HG03095 (cell line): ENCODE data around the gene CERKL.

Source experiments
- ATAC-seq: cut with Tn5 transposase; IDR thresholded peaks from one replicate; pipeline ENCODE4 v1.9.1; 2021; ENCODE audit warnings: moderate library complexity; ENCODE audit not compliant: unreplicated experiment

CERKL gene

DNA sequence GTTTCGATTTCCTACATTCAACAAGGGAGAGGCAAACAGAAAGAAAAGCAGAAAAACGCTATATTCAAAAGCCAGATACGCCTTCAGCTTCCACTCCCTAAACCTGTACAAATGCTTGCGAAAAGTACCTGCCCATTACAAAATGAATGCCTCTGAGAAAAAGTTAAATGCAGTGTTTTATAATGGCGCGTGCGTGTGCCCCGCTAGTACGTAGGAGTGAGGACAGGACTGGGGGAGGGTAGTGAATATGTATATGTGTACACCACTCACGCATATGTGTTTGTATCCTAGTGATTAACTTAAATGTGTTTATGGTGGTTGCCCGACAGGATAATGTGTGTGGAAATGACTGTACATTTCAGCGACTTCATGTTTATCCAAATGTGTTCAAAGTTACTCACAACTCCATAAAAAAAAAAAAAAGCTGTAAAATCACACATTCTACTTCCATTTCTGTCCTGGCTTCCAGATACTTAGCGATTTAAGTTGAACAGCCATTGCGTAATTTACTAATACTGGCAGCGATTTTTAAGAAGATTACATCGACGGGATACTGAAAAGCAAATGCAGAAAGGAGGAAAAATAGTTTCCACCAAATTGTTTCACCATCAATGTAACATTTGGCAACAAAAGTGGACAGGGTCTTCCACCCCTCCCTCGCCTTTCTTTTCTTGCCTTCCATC, 22.1 kb upstream of the CERKL start:
- ATAC-seq: no peak

- ATAC-seq: peak; percentile 70
Measured at GRCh38 chr2:181677912-181678586, 21.1 kb upstream of the CERKL start.

- no peak for ATAC-seq
Measured at GRCh38 chr2:181675254-181675653, 18.3 kb upstream of the CERKL start.

DNA sequence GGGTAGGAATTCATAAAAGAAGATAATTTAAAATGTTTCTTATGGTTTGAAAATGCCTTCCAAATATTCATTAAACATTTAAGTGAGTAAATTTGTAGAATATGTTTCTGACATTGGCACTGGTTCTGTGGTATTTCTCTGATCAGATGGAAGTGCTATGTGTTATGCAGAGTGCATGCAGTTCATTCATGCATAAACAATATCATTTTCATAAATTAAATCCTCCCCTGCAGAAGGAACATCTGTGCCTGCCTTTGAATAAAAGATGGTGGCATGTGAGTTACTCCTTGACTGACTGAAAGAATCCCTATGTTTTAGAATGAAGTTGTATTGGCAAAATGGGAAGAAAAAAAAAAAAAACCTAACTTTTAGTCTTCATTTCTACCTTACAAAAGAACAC, 17.6 kb upstream of the CERKL start:
- no peak for ATAC-seq

- peak; percentile 20 for ATAC-seq
Measured at GRCh38 chr2:181673173-181673572, 16.3 kb upstream of the CERKL start.

DNA sequence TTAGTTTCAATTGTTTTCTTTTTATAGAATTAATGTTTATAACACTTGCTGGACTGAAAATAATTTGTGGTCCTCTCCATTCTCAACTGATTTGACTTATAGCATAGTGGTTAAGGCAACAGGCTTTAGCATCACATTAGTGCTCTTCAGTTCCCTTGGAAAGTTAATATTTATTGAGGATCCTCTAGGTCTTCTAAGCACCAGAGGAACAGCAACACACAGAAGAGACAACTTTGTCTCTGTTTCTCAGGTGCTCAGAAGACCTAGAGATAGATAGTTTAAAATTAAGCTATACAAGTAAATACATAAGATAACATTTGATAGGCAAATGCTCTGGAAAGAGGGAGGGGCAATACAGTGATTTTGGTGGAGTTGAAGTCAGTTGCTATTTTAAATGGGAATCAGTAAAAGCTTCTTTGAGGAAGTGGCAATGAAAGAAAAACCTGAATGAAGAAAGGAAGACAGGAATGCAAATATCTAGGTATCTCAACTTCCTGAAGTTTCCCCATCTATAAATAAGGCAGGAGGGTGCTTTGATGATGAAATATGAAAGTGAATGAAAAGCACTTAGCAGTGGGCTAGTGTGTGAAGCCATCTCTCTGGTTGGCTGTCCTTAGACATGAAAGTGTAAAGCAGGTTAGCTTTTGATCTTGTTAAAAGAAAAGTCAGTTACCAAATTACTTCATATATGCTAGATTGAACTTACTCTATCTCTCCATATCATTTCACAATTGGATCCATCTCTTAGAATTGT, 15.5 kb upstream of the CERKL start:
- peak; percentile 93 for ATAC-seq

GRCh38 chr2:181670632-181671031, 13.7 kb upstream of the CERKL start:
- no peak for ATAC-seq

DNA sequence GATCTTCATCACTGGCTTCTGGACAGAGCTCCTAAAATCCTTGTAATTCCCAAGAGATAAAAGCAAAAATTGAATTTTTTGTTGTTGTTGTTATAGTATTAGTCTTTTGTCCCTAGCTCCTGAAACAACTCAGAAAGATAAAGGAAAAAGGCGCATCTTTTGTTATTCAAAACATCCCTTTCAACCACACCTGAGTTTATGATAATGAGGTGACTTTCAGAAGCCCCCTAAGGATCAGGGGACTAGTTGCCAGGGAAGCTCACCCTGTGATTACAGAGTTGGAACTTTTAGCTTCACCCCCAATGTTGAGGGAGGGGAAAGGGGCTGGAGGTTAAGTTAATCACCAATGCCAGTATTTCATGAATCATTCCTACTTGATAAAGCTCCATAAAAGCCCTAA, 10.3 kb upstream of the CERKL start:
- no peak for ATAC-seq

DNA sequence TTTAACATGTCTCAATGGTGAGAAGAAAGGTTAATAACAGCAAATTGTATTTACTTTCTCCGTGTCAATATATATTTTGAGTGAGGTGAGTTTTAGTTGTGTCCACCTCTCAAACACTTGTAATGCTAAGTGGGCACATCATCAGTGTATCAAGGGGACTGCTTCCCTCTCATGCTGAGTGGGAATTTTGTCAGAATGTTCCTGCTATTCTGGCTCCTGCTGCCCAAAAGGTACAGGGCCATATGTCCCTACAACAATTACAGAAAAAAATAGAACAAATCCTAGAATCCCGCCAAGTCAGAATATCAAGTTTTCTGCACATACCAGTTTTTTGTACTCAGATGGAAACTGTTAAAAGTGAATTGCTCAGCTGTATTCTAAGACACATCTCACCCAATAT, 5.4 kb upstream of the CERKL start:
- no peak for ATAC-seq

- ATAC-seq: no peak
Measured at GRCh38 chr2:181660181-181660580, 3.3 kb upstream of the CERKL start.

DNA sequence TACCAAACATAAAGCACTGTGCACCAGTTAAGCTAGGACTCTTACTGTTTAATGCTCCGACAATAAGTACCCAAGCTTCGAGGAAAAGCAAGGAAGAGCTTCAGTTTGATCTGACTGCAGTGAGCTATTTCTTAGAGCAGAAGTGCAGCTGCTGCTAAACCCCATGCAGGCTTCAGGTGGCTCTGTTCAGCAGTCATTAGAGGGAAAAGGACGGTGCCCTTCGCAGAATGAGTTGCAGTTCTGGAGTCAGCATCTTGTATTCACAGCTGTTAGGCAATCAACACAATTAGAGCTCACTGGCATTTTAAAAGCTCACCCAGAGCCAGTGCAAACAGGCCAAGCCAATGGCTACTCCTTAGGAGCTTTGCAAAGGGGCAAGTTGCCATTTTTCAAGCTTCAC, 1.5 kb upstream of the CERKL start:
- ATAC-seq: no peak

DNA sequence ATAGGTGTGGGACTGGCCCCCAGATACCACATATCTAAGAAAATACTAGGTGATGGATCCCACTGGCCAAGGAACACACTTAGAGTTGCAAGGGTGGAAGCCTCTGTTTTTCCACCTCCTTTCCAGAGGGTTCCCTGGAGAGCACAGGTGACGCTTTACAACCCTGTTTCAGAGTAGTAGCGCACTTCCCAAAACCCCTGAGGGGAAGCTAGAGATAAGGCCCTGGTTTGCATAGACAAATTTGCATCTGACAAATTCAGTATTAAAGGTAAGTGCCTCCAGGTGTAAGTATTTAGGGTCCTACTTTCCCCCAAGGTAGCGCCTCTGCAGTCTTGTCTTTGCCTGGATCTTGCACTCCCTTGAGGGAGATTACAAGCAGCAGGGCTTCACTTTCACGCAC, 474 bp upstream of the CERKL start:
- ATAC-seq: no peak

DNA sequence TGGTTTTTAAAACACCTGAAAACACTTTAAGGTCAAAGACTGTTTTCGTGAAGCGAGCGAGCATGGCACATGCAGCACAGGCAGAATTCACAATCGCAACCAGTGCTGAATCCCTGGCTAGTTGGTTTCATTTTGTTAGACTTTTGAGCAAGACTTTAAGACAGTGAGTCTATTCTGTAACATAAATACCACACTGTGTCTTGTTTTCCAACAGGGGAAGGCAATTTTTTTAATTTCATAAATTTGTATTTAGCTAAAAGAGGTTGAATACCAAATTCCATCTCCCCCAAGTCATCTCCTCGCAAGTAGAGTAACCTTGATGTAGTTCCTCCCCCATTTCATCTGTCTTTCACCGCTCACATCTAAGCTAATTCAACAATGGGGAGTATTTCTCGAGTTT, 1.4 kb downstream of the CERKL start:
- ATAC-seq: no peak

GRCh38 chr2:181649436-181649979, 7.4 kb downstream of the CERKL start:
- ATAC-seq: no peak

DNA sequence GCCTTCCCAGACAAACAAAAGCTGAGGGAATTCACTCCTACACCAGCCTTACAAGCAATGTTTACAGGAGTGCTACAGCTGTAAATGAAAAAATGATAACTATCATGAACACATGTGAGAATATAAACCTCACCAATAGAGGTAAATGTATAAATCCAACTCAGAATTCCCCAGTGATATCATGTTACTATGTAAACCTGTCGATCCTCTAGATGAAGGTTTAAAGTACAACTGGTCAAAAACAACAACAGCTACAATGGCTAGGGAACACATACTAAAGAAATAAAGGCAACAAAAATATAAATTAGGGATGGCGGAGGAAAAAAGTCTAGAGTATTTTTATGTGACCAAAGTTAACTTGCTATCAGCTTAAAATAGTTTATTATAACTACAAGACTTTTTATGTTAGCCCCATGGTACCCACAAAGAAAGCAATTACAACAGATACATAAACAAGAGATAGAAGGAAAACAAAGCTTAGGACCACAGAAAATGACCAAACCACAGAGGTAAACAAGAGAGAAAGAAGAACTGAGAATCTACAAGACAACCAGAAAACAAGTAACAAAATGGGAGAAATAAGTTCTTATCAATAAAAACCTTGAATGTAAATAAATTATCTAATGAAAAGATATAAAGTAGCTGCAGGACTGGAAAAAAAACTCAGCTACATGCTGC, 8.3 kb downstream of the CERKL start:
- no peak for ATAC-seq

DNA sequence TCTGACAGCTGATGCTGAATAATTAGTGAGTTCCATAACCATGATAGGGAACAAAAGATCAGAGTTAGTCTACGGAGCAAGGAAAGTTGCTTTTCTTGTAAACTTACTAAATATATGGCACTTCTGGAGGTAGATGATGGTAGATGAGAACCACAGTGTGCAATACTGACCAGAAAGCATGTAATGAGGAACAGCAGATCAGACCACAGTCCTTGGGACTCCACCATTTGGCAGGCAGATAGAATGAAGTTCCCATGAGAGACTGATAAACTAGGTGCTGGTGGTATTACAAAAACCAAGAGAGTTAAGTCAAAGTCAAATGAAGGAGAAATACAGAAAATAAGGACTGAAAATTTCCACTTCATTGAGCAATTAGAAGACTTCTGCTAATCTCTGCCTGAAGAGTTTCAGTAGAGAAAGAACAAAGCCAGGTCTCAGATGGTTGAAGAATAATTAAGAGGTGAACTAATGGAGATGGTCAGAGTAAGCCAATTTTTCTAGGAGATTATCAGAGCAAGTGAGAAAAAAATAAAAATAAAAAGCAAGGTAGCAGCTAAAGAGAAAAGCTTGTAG, 10.4 kb downstream of the CERKL start:
- no peak for ATAC-seq

DNA sequence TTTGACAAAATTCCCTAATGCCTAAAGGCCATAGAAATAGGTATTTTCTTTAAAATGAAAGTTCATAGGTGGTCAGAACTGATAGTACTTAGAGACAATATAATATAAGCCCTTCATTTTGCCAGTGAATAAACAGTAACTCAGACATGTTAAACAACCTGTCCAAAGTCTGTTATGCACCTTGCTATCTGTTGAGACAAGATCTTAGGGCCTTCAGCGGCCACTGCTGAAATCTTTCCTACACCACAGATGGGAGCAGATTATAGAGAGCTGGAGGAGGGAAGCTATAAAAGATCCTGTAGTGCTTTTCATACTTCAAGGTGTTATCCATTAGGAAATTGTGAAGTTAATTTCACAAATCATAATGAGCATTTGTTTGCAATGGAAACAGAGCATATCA, 13.8 kb downstream of the CERKL start:
- ATAC-seq: no peak

- ATAC-seq: no peak
Measured at GRCh38 chr2:181642086-181642485, 14.8 kb downstream of the CERKL start.

GRCh38 chr2:181639686-181640085, 17.2 kb downstream of the CERKL start:
- ATAC-seq: no peak

DNA sequence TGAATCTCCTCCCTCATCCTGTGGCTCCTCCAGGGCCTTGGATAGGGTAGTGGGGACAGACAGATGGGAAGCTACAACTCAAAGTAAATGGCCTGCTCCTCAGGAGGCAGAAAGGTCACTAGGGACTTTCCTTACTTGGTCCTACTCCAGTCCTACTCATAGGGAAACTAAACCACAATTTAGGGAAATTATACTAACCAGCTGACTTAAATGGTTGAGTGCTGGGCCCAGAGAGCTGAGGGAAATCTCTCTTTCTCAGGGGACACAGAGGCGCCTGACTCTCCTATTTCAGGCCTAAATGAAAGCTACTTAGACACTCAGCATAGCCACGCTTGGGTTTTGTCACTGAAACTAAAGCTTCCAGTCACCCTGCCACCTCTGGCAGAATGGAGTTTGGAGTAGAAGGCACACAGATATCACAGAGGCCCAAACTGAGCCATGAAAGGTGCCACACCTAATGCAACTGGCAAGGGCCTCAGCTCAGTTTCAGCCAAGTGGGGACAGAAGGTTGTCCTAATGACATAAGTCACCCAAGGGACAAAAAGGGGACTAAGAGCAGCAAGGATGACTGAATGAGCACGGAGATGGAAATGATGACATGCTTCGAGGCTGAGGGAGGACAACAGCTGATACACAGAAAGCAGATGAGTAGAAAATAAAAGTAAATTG, 24.0 kb downstream of the CERKL start:
- peak; percentile 85 for ATAC-seq
